Transverse colon (tissue), 3 donors: ENCODE results near the gene MAP2K4.

Source experiments
- POLR2A ChIP-seq: fragments of 450-650 bp; IDR thresholded peaks from one replicate; pipeline ENCODE4 v1.6.1; 2016; ENCODE audit warnings: antibody characterized with exemption, mild to moderate bottlenecking, moderate library complexity
- TF ChIP-seq, protein P1 (sequence below), 5 experiments: fragments of 200-600 bp in 3 of 5; fragments of 450-650 bp in 2 of 5; sonication (generic) in 3 of 5; IDR thresholded peaks; 1 replicate in 2 of 5; 2 replicates in 3 of 5; pipeline ENCODE4 v1.5.1; 2016 to 2017; ENCODE audit warnings: antibody characterized with exemption in 5 of 5, inconsistent platforms in 3 of 5, mild to moderate bottlenecking in 2 of 5, moderate library complexity in 1 of 5

DNA sequence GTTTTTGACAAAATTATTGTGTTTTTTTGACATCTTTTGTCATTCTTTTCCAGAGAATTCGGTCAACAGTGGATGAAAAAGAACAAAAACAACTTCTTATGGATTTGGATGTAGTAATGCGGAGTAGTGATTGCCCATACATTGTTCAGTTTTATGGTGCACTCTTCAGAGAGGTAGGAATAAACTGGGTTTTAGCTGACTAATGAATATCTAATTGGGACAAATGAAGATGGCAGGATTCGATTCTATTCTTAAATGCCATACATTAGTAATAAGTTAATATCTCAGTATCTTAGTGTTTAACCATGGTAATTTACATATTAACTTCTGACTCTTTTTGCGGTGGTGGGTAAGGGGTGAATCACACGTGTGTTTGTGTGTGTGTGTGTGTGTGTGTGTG lies 74.8 kb downstream of the MAP2K4 start:
- TF ChIP-seq, protein P1, sequence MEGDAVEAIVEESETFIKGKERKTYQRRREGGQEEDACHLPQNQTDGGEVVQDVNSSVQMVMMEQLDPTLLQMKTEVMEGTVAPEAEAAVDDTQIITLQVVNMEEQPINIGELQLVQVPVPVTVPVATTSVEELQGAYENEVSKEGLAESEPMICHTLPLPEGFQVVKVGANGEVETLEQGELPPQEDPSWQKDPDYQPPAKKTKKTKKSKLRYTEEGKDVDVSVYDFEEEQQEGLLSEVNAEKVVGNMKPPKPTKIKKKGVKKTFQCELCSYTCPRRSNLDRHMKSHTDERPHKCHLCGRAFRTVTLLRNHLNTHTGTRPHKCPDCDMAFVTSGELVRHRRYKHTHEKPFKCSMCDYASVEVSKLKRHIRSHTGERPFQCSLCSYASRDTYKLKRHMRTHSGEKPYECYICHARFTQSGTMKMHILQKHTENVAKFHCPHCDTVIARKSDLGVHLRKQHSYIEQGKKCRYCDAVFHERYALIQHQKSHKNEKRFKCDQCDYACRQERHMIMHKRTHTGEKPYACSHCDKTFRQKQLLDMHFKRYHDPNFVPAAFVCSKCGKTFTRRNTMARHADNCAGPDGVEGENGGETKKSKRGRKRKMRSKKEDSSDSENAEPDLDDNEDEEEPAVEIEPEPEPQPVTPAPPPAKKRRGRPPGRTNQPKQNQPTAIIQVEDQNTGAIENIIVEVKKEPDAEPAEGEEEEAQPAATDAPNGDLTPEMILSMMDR (IDR thresholded peaks at IDR 0.05): no peak
- TF ChIP-seq POLR2A: no peak
